Astrocyte of the spinal cord (primary cell): ENCODE results near the gene PSMD12.
A peak's percentile ranks its signal among the peaks of the same experiment; 100 is the strongest.

Experiments used
- DNase-seq: peaks from one replicate; pipeline ENCODE4 v3.0.0; 2011; ENCODE audit warnings: low read depth, low spot score
- H3K4me3 ChIP-seq: 2 replicates; pipeline ENCODE4 v1.5.1; 2011; ENCODE audit warnings: low read depth, mild to moderate bottlenecking, low read length, moderate library complexity
- in situ Hi-C: cut with HindIII; loops from 2 replicates; pipeline ENCODE4 v1.10.0; 2017; ENCODE audit warnings: low sequenced_read_pairs
- TF ChIP-seq, protein P1 (sequence below): IDR thresholded peaks from 2 replicates; pipeline ENCODE4 v1.5.1; 2012; ENCODE audit warnings: low read depth, mild to moderate bottlenecking, low read length, inconsistent platforms

PSMD12 gene

DNA sequence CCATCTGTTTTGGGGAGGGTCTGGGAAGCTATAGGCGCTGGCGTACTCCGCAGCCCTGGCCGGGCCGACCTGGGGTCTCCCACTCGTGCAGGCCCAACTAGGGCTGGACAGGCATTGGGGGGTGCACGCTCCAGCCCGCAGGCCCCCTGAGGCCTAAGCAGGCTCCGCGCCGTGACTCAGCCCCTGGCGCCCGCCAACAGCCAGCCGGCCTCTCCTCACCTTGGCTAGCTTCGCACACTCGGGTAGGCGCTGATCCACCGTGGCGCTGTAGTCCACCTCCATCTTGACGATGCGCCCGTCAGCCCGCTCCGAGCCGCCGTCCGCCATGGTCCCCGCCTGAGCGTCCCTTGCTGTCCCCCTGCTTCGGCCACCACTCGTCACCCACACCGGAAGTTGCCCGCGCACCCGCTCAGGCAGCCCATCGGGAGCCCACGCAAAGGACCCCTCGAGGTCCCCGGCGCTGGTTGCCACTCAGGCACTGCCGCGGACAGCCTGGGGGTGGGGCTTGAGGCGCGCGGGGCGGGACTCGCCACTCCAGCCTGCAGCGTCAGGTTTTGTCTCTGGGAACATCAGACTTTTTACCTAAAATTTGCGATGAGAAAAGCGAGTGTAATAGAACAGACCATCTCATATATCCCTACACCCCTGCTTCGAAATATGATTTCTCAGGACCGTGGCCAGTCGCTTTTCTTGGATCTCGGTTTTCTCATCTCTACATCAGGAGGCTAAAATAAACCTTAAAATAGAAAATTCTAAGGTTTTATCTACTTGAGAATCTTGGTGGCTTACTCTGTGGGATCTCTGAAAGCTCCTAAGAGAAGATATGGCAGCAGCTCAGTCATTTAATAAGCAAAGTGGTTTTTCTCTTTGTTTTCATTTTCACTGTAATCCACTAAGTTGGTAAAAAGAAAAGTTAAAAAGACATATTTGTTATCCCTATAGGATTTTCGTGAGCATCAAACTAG is at the start of gene PSMD12:
PSMD12 (minus strand) TSS at position 385 of the 965 bp plus-strand sequence; CDS start at position 327, 58 bp downstream.
- TF ChIP-seq, protein P1, sequence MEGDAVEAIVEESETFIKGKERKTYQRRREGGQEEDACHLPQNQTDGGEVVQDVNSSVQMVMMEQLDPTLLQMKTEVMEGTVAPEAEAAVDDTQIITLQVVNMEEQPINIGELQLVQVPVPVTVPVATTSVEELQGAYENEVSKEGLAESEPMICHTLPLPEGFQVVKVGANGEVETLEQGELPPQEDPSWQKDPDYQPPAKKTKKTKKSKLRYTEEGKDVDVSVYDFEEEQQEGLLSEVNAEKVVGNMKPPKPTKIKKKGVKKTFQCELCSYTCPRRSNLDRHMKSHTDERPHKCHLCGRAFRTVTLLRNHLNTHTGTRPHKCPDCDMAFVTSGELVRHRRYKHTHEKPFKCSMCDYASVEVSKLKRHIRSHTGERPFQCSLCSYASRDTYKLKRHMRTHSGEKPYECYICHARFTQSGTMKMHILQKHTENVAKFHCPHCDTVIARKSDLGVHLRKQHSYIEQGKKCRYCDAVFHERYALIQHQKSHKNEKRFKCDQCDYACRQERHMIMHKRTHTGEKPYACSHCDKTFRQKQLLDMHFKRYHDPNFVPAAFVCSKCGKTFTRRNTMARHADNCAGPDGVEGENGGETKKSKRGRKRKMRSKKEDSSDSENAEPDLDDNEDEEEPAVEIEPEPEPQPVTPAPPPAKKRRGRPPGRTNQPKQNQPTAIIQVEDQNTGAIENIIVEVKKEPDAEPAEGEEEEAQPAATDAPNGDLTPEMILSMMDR: no peak
- peak within 1 kb of the TSS; percentile 96 for H3K4me3 ChIP-seq
- DNase-seq: peak; percentile 89
- in situ Hi-C loops: no loop called here

DNA sequence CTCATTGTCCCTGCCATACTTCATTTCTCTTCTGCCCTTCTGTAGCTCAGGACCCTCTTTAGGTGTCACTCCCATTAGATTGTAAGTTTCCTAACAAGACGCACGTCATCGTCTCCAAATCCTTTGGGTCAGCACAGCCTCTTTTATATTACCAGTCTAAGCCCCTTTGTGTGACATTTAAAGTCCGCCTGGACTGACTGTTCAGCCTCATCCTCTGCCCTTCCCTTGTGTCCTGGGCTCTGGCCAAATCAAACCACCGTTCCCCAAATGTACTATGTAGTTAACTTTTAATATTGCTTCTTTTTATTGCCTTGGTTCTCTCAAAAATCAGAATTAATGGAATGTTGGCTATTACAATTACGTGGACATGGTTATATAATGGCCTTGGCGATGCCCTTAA is 48.9 kb upstream of the PSMD12 start:
- in situ Hi-C loops: no loop called here
- DNase-seq: no peak
- TF ChIP-seq, protein P1: no peak
- H3K4me3 ChIP-seq: no peak overlapping the region

DNA sequence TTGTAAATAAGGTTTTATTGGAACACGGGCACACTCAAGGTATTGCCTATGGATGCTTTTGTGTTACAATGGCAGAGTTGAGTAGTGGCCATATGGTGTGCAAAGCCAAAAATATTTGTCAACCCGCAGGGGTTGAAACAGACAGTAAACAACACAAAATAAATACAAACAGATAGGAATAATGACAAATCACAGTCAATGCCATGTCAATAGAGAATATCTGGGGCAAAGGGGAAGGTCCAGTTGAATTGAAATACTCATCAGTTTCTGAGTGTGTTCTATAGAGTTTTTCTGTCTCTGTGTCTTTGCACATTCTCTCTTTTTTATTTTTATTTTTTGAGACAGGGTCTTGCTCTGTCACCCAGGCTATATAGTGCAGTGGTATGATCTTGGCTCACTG is 48.2 kb upstream of the PSMD12 start:
- TF ChIP-seq, protein P1: no peak
- no peak overlapping the region for H3K4me3 ChIP-seq
- no peak for DNase-seq
- in situ Hi-C loops: no loop called here

DNA sequence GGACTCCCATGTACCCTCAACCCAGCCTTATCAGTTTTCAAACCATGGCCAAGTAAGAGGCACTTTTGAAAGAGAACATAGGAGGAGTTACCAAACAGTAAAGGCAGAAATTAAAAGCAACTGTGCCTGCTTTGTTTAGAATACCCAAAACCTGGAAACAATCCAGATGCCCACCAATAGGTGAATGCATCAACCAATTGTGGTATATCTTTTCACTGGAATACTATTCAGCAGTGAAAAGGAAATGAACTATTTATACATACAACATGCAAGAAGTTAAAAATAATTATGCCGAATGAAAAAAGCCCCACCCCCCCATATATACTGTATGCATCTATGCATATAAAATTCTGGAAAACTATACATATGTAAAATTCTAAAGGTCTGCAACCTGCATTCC is 47.8 kb upstream of the PSMD12 start:
- no peak overlapping the region for H3K4me3 ChIP-seq
- in situ Hi-C loops: no loop called here
- DNase-seq: no peak
- TF ChIP-seq, protein P1: no peak

DNA sequence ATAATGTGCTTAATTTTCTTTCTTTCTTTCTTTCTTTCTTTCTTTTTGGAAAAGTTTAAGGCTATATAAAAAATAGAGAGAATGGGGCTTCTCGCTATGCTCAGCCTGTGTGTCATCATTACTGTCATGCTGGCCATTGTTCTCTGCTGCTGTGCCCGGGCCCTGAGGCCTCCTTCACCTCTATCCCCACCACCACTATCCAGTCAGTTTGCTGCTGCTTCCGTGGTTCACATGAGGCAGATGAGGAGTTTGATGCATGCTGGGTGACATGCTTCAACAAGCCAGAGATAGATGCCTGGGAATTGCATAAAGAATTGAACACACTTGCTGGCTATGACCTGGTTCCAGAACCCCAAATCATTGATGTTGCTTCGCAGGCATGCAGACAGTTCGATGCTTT is 47.0 kb upstream of the PSMD12 start:
- H3K4me3 ChIP-seq: no peak overlapping the region

DNA sequence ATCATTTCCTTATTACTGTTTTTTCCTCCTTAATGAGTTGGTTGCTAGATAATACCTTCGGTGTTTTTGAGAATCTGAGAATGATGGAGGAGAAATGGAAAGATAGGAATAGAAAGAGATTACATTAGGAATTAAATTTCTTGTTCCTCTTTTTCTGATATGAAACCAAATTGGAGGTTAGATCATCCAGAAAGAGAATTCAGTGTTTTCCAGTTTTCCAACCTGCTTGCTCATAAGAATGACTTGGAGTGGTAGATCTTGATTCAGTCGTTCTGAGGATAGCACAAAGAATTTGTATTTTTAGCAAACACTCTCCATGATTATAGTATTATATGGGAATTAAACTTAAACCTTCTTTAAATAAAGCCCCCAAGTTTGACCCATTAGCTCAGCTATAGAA is 46.6 kb upstream of the PSMD12 start:
- TF ChIP-seq, protein P1: no peak
- in situ Hi-C loops: no loop called here
- H3K4me3 ChIP-seq: no peak overlapping the region
- no peak for DNase-seq

More for the DNA sequence above, 47.0 kb upstream of the PSMD12 start:
- TF ChIP-seq, protein P1: no peak
- no peak for DNase-seq
- in situ Hi-C loops: no loop called here
